Calu3 (cell line): ENCODE measurements around the gene LONP1. TPM values are rescaled to one million over a fixed set of nuclear protein-coding genes. Genes with fewer than 3 reads are reported as not detected.

ENCODE experiments used
- BruUV-seq: library from RNA; stranded (reverse); fragments of 400-500 nt; replicated peaks from 2 replicates; lab custom pipeline; 2021; lab: Mats Ljungman, UMichigan
- CTCF ChIA-PET: fragments of 300-600 bp; sonication (Branson Sonifier 250); formaldehyde crosslinking; loops from one replicate; lab custom pipeline; 2022; ENCODE audit warnings: antibody characterized with exemption; lab: Charles Lee
- DNase-seq: peaks from one replicate; pipeline ENCODE4 v3.0.0; 2022
- H3K27ac Mint-ChIP-seq: one replicate; pipeline ENCODE4 v1.8.0; 2022; ENCODE audit warnings: mixed read lengths; ENCODE audit not compliant: unreplicated experiment
- H3K27me3 Mint-ChIP-seq: one replicate; pipeline ENCODE4 v1.8.0; 2022; ENCODE audit warnings: mixed read lengths; ENCODE audit not compliant: unreplicated experiment
- H3K36me3 Mint-ChIP-seq: one replicate; pipeline ENCODE4 v1.8.0; 2022; ENCODE audit warnings: mild to moderate bottlenecking, moderate library complexity, mixed read lengths; ENCODE audit not compliant: insufficient read depth, unreplicated experiment
- H3K4me1 Mint-ChIP-seq: one replicate; pipeline ENCODE4 v1.8.0; 2022; ENCODE audit warnings: mild to moderate bottlenecking, low read depth, mixed read lengths; ENCODE audit not compliant: unreplicated experiment
- H3K4me3 Mint-ChIP-seq: one replicate; pipeline ENCODE4 v1.8.0; 2022; ENCODE audit warnings: mild to moderate bottlenecking, low read depth, moderate library complexity, mixed read lengths; ENCODE audit not compliant: unreplicated experiment
- H3K9me3 Mint-ChIP-seq: one replicate; pipeline ENCODE4 v1.8.0; 2022; ENCODE audit warnings: low read depth, mixed read lengths; ENCODE audit not compliant: unreplicated experiment
- CTCF ChIP-seq: fragments of 200-600 bp; IDR thresholded peaks from one replicate; pipeline ENCODE4 v1.8.0; 2022; ENCODE audit warnings: antibody characterized with exemption; ENCODE audit not compliant: unreplicated experiment
- intact Hi-C: fragments of 100-400 bp; cut with micrococcal nuclease; formaldehyde crosslinking; loops from one replicate; pipeline ENCODE4 v1.10.0; 2022; ENCODE audit not compliant: unreplicated experiment
- total RNA-seq: library from RNA; stranded (reverse); gene quantifications from 2 replicates; pipeline ENCODE4 v1.2.3, GENCODE V29; 2022

LONP1 gene
- total RNA-seq, 1 experiment from 2014 or later, result 92.8 TPM

DNA sequence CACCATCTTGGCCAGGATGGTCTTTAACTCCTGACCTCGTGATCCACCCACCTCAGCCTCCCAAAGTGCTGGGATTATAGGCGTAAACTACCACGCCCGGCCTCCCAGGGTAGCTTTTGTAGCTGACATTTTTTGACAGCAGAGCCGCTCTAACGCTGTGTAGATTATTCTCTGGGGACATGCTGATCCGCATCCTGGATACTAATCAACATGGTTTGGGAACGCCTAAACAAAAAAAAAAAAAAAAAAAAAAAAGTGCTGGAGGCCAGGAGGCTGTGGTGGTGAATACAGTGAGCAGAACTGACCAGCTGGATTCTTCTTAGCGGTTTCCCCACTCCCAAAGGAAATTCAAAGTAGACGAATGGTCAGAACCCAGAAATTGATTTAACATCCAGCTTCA, 5.1 kb downstream of the LONP1 start:
- Mint-ChIP-seq H3K36me3 (peaks cover 65% of the 10 kb centered on the region), H3K9me3 (no peaks in the 10 kb centered on the region), H3K27me3 (no peaks in the 10 kb centered on the region), H3K27ac (no peak overlapping the region), H3K4me1 (no peaks in the 10 kb centered on the region), H3K4me3 (no peak overlapping the region)
- intact Hi-C loops, result no loop called here
- BruUV-seq, result no TSS peak
- DNase-seq, result no peak
- TF ChIP-seq CTCF, result no peak
- CTCF ChIA-PET, result no interaction called here

DNA sequence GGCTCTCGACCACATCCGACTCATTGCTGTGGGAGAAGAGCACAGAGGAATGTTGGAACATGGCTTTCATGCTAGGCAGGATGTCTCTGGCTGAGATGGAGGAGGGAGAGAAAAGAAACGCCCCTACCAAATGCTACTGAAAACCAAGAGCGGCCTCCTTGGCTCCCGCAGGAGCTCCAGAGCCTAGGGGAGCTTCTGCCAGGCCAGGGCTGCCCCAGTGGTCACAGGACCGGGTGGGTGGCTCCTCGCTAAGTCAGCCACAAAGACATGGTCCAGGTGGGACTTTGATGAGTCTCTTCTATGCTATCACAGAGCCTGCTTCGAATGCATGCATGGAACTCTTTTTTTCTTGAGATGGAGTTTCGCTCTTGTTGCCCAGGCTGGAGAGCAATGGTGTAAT, 6.7 kb downstream of the LONP1 start:
- BruUV-seq, result no TSS peak
- Mint-ChIP-seq H3K27ac (no peak overlapping the region), H3K4me1 (no peaks in the 10 kb centered on the region), H3K4me3 (no peak overlapping the region), H3K27me3 (no peaks in the 10 kb centered on the region), H3K9me3 (no peaks in the 10 kb centered on the region), H3K36me3 (peaks cover 60% of the 10 kb centered on the region)
- DNase-seq, result no peak
- TF ChIP-seq CTCF, result no peak
- intact Hi-C loops, result no loop called here
- CTCF ChIA-PET, result no interaction called here

DNA sequence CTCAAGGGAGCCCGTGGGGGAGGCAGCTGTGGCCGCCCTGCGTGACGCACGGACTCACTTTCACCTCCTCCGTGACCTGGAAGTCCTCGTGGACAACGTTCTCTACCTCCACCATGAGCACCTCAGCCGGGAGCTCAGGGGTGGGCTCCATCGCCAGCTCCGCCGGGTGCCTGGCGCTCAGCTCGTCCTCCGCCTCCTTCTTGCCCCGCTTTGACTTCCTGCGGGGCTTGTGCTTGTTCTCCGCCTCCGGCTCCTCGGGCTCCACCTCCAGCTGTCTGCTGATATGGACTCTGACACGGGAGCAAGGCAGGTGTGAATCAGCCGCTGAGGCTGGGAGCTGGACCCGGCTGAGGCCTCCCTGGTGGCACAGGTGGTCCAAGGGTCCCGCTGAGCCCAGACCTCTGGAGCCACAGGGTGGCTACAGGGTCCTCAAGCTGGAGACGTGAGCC, 8.2 kb downstream of the LONP1 start:
- no peaks in the 10 kb centered on the region for H3K4me1 Mint-ChIP-seq
- no peak for TF ChIP-seq CTCF
- no peak for DNase-seq
- no peak overlapping the region for H3K4me3 Mint-ChIP-seq
- no TSS peak for BruUV-seq
- H3K27ac Mint-ChIP-seq, result no peak overlapping the region
- intact Hi-C loops, result no loop called here
- H3K27me3 Mint-ChIP-seq, result no peaks in the 10 kb centered on the region
- CTCF ChIA-PET, result interaction anchor here (0.6 kb wide), 1 partner anchor 26 kb away, joined by 5 read pairs; no protein-coding TSS in a partner anchor
- no peaks in the 10 kb centered on the region for H3K9me3 Mint-ChIP-seq
- H3K36me3 Mint-ChIP-seq, result peaks cover 49% of the 10 kb centered on the region

GRCh38 chr19:5711025-5711424, 8.9 kb downstream of the LONP1 start:
- Mint-ChIP-seq H3K27ac (no peak overlapping the region), H3K9me3 (no peaks in the 10 kb centered on the region), H3K4me3 (no peak overlapping the region), H3K4me1 (no peaks in the 10 kb centered on the region), H3K36me3 (peaks cover 56% of the 10 kb centered on the region), H3K27me3 (no peaks in the 10 kb centered on the region)
- no peak for DNase-seq
- CTCF ChIA-PET, result interaction anchor here (0.6 kb wide), 1 partner anchor 27 kb away, joined by 5 read pairs; no protein-coding TSS in a partner anchor
- BruUV-seq, result no TSS peak
- TF ChIP-seq CTCF, result no peak
- intact Hi-C loops, result no loop called here
